Measurements from ENCODE around the gene SLC2A5.
A peak's percentile ranks its signal among the peaks of the same experiment; 100 is the strongest.
"Not testable (repeated sequence)": the region's sequence is repeated elsewhere in the genome, so short reads cannot be mapped to it uniquely, and the experiment has no call there.

SLC2A5 gene

GRCh38 chr1:9028921-9029705, 40.3 kb downstream of the SLC2A5 start:
- DNase-seq (ENCODE audit: insufficient read length, low spot score) (no peak), FAIRE-seq (no peak)
- TF ChIP-seq TAF1 (IDR thresholded peaks at IDR 0.05; ENCODE audit: low read depth, low read length) = no peak
- no peak for TF ChIP-seq PAX5 (IDR thresholded peaks at IDR 0.05; ENCODE audit: insufficient read depth, low read length, severe bottlenecking)
- no peak for TF ChIP-seq SPI1 (IDR thresholded peaks at IDR 0.05; ENCODE audit: low read depth, low read length)
- no peak for TF ChIP-seq POLR2A (IDR thresholded peaks at IDR 0.05; ENCODE audit: low read depth, low read length)
- no peak for TF ChIP-seq POLR2AphosphoS5 (IDR thresholded peaks at IDR 0.05; ENCODE audit: low read depth, low read length)
- no peak for TF ChIP-seq POU2F2 (IDR thresholded peaks at IDR 0.05; ENCODE audit: low read depth, low read length)

- FAIRE-seq (no peak), DNase-seq (ENCODE audit: insufficient read length, low spot score) (no peak)
Observed at GRCh38 chr1:9027307-9027706, 42.1 kb downstream of the SLC2A5 start.

DNA sequence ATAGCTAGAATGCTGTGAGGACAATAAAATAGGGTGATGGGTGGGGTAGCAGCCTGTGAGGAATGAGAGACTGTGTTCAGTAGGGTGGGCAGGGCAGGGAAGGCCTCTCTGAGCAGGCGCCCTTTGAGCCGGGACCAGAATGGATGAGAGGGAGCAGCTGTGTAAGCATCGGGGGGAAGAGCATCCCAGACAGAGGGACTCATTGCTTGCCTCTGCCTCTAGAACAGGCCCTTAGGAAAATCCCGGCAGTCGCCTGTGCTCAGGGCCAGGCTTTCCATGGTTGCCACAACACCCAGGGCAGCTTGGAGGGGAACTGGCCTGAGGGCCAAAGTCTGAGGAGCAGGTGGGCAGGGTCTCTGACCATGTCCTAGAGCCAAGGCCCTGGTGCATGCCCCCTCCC, 44.0 kb downstream of the SLC2A5 start:
- no peak for TF ChIP-seq SPI1 (IDR thresholded peaks at IDR 0.05; ENCODE audit: low read depth, low read length)
- no peak for TF ChIP-seq POU2F2 (IDR thresholded peaks at IDR 0.05; ENCODE audit: low read depth, low read length)
- no peak for TF ChIP-seq POLR2A (IDR thresholded peaks at IDR 0.05; ENCODE audit: low read depth, low read length)
- TF ChIP-seq TAF1 (IDR thresholded peaks at IDR 0.05; ENCODE audit: low read depth, low read length) = no peak
- TF ChIP-seq PAX5 (IDR thresholded peaks at IDR 0.05; ENCODE audit: insufficient read depth, low read length, severe bottlenecking) = no peak
- TF ChIP-seq POLR2AphosphoS5 (IDR thresholded peaks at IDR 0.05; ENCODE audit: low read depth, low read length) = no peak
- no peak for FAIRE-seq
- no peak for DNase-seq (ENCODE audit: insufficient read length, low spot score)

More at GRCh38 chr1:9027307-9027706, 42.1 kb downstream of the SLC2A5 start:
- TF ChIP-seq SPI1 (IDR thresholded peaks at IDR 0.05; ENCODE audit: low read depth, low read length) (no peak), POU2F2 (IDR thresholded peaks at IDR 0.05; ENCODE audit: low read depth, low read length) (no peak), TAF1 (IDR thresholded peaks at IDR 0.05; ENCODE audit: low read depth, low read length) (no peak), POLR2AphosphoS5 (IDR thresholded peaks at IDR 0.05; ENCODE audit: low read depth, low read length) (no peak), PAX5 (IDR thresholded peaks at IDR 0.05; ENCODE audit: insufficient read depth, low read length, severe bottlenecking) (no peak), POLR2A (IDR thresholded peaks at IDR 0.05; ENCODE audit: low read depth, low read length) (no peak)

- FAIRE-seq (no peak), DNase-seq (ENCODE audit: insufficient read length, low spot score) (no peak)
- TF ChIP-seq SPI1 (IDR thresholded peaks at IDR 0.05; ENCODE audit: low read depth, low read length) (no peak), POU2F2 (IDR thresholded peaks at IDR 0.05; ENCODE audit: low read depth, low read length) (no peak), POLR2AphosphoS5 (IDR thresholded peaks at IDR 0.05; ENCODE audit: low read depth, low read length) (no peak)
Observed at GRCh38 chr1:9024837-9025236, 44.6 kb downstream of the SLC2A5 start.

GRCh38 chr1:9022773-9023172, 46.7 kb downstream of the SLC2A5 start:
- FAIRE-seq = no peak
- TF ChIP-seq SPI1 (IDR thresholded peaks at IDR 0.05; ENCODE audit: low read depth, low read length) = no peak
- TF ChIP-seq TAF1 (IDR thresholded peaks at IDR 0.05; ENCODE audit: low read depth, low read length) = no peak
- no peak for TF ChIP-seq POLR2AphosphoS5 (IDR thresholded peaks at IDR 0.05; ENCODE audit: low read depth, low read length)
- no peak for TF ChIP-seq POU2F2 (IDR thresholded peaks at IDR 0.05; ENCODE audit: low read depth, low read length)
- TF ChIP-seq POLR2A (IDR thresholded peaks at IDR 0.05; ENCODE audit: low read depth, low read length) = no peak
- TF ChIP-seq PAX5 (IDR thresholded peaks at IDR 0.05; ENCODE audit: insufficient read depth, low read length, severe bottlenecking) = no peak

DNA sequence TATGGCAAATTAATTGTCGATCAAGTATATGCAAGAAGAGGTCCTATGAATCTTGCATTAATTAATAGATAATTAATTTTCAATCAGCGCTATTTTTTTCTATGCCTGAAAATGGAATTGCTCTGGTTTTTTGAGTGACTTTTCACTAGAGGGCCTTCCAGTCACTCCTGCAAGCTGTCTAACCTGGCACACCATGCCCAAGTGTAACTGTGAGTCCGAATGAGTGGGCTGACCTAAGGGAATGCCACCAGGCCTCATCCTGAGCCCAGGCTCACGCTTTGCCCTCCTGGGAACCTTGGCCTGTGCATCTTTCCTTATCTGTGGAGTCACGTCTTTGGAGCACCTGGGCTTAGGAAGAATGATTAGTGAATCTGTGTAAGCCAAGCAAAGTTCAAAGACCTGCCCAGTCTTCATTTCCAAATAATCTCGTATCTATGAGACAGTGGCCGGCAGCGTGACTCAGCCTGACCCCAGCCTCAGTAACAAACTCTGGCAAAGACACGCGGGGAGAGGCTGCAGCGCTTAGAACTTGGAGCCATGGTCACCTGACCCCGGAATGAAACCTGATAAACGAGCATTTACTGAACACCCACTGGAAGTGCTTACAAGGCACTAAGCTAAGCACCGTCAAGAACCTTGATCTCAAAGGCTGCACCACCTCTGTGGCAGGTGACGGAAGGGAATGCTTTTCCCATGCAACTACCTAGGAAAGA, 47.3 kb downstream of the SLC2A5 start:
- DNase-seq (ENCODE audit: insufficient read length, low spot score) = not testable (repeated sequence)
- FAIRE-seq = peak; percentile 72

More at GRCh38 chr1:9022773-9023172, 46.7 kb downstream of the SLC2A5 start:
- DNase-seq (ENCODE audit: insufficient read length, low spot score) = no peak

DNA sequence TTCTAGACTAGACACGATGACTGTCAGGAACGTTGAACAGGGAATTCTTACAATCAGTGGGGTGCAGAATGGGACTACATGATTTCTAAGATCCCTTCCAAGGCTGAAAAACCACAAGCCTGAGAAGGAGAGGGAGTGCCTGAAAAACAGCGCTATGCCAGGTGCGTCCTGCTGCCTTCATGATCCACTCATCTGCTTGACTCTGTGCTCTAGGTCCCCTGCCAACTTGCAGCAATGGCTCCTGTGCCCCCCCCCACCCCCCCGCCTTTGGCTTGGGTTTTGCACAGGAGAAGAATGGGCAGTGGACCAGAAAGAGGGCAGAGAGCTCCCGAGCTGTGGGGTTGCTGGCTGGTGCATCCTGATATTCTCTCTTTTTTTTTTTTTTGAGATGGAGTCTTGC, 49.1 kb downstream of the SLC2A5 start:
- no peak for DNase-seq (ENCODE audit: insufficient read length, low spot score)
- no peak for FAIRE-seq
- TF ChIP-seq POLR2A (IDR thresholded peaks at IDR 0.05; ENCODE audit: low read depth, low read length) (no peak), SPI1 (IDR thresholded peaks at IDR 0.05; ENCODE audit: low read depth, low read length) (no peak)

GRCh38 chr1:9019896-9020295, 49.5 kb downstream of the SLC2A5 start:
- FAIRE-seq (no peak), DNase-seq (ENCODE audit: insufficient read length, low spot score) (no peak)

DNA sequence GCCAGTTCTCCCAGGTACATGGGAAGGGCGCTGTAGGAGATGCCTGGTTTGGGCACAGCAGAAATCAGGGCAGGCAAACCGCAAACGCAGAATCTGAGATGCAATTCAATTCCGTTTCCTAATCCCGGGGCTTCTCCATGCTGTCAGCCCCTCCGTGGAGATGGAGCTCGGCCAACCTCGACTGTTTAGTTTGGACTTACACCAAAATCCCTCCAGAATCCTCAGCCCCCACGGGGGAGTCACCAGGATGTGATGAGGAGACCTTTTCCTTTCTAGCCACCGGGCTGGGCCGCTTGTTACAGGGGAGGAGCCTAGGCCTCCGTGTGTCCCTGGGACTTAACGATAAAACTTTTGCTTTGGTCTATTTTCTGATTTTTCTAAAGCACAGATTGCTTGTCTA, 51.1 kb downstream of the SLC2A5 start:
- DNase-seq (ENCODE audit: insufficient read length, low spot score) (no peak), FAIRE-seq (no peak)
- TF ChIP-seq POU2F2 (IDR thresholded peaks at IDR 0.05; ENCODE audit: low read depth, low read length) = no peak

More at GRCh38 chr1:9019896-9020295, 49.5 kb downstream of the SLC2A5 start:
- TF ChIP-seq POU2F2 (IDR thresholded peaks at IDR 0.05; ENCODE audit: low read depth, low read length) = no peak
- no peak for TF ChIP-seq POLR2AphosphoS5 (IDR thresholded peaks at IDR 0.05; ENCODE audit: low read depth, low read length)
- TF ChIP-seq POLR2A (IDR thresholded peaks at IDR 0.05; ENCODE audit: low read depth, low read length) = no peak
- no peak for TF ChIP-seq SPI1 (IDR thresholded peaks at IDR 0.05; ENCODE audit: low read depth, low read length)
- no peak for TF ChIP-seq TAF1 (IDR thresholded peaks at IDR 0.05; ENCODE audit: low read depth, low read length)

DNA sequence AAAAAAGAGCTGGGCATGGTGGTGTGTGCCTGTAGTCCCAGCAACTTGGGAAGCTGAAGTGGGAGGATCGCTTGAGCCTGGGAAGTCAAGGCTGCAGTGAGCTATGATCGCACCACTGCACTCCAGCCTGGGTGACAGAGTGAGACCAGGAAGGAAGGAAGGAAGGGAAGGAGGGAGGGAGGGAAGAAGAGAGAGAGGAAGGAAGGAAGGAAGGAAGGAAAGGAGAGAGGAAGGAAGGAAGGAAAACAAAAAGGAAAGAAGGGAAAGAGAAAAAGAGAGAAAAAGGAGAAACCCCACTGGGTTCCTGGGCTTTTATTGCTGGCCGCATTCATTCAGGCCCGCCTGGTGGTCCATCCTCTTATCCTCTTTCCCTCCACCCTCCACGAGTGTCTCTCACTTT, 53.0 kb downstream of the SLC2A5 start:
- DNase-seq (ENCODE audit: insufficient read length, low spot score) (no peak), FAIRE-seq (no peak)
- TF ChIP-seq SPI1 (IDR thresholded peaks at IDR 0.05; ENCODE audit: low read depth, low read length) = no peak
- TF ChIP-seq PAX5 (IDR thresholded peaks at IDR 0.05; ENCODE audit: insufficient read depth, low read length, severe bottlenecking) = no peak
- no peak for TF ChIP-seq POLR2AphosphoS5 (IDR thresholded peaks at IDR 0.05; ENCODE audit: low read depth, low read length)
- TF ChIP-seq POLR2A (IDR thresholded peaks at IDR 0.05; ENCODE audit: low read depth, low read length) = no peak
- no peak for TF ChIP-seq POU2F2 (IDR thresholded peaks at IDR 0.05; ENCODE audit: low read depth, low read length)
- TF ChIP-seq TAF1 (IDR thresholded peaks at IDR 0.05; ENCODE audit: low read depth, low read length) = no peak
